ENCODE results near the gene TPCN2. TPM values are rescaled to one million over a fixed set of nuclear protein-coding genes. Genes with fewer than 3 reads are reported as not detected.
A peak's percentile ranks its signal among the peaks of the same experiment; 100 is the strongest.

The TPCN2 gene
- total RNA-seq, 2 donors from 2014 or later: 17.1 to 24.6 TPM

DNA sequence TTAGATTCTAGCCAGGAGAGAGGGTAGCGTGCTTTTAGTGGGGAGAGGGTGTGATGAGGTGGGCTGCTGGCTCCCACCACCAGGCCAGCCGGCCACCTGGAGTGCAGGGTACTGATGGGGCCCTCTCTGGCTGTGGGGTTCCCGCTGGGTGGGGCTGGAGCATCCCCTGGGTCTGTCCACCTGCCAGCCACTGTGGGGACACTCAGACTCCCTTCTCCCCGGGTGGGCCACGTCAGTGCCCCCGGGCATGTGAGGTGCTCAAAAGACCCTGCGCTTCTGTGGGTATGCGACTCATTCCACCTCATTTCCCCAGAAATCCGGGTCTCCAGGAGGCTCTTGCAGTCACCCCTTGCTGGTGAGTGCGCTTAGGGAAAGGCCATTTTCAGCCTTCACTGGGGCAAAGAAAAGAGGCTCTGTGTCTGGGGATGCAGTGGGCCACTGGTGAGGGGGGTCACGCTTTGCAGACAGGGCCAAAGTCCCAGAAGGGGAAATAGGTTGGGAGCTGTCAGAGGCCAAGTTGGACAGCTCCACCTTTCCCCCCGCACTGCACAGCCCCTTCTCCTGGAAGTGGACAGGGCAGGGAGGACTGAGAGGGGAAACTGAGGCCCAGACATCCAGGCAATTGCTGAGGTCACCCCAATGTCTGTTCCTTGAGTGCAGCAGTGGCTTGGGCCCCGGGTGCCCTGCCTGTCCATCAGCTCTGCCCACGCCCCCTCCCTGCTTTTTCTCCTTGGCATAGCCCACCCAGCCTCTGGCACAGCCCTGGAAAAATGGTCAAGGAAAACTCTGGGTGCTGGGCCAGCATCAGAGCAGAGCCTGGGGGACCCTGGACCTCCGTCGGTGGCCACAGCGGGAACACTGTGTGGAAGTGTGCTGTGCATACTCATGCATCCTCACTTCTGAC lies 53.3 kb downstream of the TPCN2 start:
- Mint-ChIP-seq H3K27ac (no peak overlapping the region), H3K9me3 (no peaks in the 10 kb centered on the region), H3K4me1 (ENCODE audit: low read depth in 2 of 2) (no peaks in the 10 kb centered on the region), H3K36me3 (no peaks in the 10 kb centered on the region), H3K4me3 (no peak overlapping the region), H3K27me3 (peaks cover 0 to 14% of the 10 kb centered on the region in 2 donors)
- DNase-seq (ENCODE audit: low spot score) (no peak), ATAC-seq (no peak)

DNA sequence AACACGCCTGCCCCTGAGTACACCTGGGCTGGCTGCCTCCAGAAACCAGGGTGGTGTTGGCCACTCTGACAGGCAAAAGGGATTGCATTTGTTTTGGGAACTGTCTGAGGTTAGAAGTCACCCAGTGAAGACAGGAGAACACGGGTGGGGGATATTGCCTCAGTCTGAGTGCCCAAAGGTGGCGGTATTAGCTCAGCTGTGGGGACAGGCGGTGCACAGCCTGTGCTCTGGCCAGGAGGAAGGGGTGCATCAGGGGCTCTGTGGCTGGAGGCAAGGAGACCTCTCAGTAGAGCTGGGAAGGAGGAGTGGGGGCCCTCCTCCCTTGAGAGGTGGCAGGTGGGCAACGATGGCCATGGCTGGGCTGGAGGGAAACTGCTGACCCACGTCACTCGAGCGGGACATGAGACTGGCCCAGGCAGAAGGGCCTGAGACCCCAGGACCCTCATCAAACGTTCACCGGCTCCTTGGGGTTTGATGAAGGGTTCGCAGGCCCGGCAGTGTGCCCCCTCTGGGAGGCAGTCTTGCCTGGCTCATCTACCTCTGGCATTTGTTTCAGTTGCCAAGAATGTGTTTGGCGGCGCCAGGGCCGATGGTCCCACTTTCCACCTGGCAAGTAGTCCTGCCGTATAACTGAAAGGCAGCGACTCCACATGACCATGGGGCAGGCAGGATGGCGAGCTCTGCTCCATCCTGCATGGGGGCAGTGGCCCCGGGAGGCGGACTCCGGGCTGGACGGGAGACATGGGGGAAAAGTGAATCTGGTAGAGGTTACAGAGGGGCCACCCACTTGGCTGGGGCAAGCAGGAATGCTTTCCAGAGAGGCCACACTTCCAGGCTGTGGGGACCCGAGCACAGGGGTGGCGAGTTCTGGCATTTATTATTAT lies 54.2 kb downstream of the TPCN2 start:
- H3K36me3 Mint-ChIP-seq: no peaks in the 10 kb centered on the region
- no peaks in the 10 kb centered on the region for H3K4me1 Mint-ChIP-seq (ENCODE audit: low read depth in 2 of 2)
- DNase-seq (ENCODE audit: low spot score) (no peak), ATAC-seq (no peak)
- no peak overlapping the region for H3K27ac Mint-ChIP-seq
- H3K9me3 Mint-ChIP-seq: no peaks in the 10 kb centered on the region
- no peak overlapping the region for H3K4me3 Mint-ChIP-seq
- peaks cover 0 to 14% of the 10 kb centered on the region in 2 donors for H3K27me3 Mint-ChIP-seq

DNA sequence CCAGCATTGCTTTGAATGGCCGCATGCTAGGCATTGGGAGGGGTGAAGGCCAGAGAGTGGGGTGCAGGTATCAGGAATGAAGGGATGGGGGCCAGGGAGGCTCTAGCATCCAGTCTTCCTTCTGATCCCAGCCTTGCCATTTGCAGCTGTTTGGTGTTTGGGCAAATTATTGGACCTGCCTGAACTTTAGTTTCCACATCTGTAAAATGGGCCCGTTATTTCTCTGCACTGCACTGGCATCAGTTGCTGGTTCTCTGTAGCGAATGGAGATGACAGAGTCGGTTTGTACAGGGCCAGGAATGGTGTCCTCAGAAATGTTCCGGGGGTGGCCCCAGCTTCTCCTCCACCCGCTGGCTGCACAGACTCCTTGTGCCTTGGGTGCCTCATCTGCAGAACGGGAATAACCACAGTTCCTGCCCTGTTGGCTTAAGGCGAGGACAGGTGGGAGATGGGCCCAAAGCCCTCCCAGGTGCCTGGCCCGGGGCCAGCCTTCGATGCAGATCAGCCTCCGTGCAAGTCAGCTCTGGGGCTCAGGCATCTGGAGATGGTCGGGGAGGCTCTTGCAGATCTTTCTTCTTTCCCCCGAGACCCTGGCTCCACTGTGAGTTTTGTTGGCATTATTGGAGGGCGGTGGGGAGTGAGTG lies 55.6 kb downstream of the TPCN2 start:
- Mint-ChIP-seq H3K27me3 (peaks cover 0 to 14% of the 10 kb centered on the region in 2 donors), H3K4me3 (no peak overlapping the region), H3K4me1 (ENCODE audit: low read depth in 2 of 2) (no peaks in the 10 kb centered on the region), H3K27ac (no peak overlapping the region), H3K36me3 (no peaks in the 10 kb centered on the region), H3K9me3 (no peaks in the 10 kb centered on the region)
- DNase-seq (ENCODE audit: low spot score) (no peak), ATAC-seq (no peak)

DNA sequence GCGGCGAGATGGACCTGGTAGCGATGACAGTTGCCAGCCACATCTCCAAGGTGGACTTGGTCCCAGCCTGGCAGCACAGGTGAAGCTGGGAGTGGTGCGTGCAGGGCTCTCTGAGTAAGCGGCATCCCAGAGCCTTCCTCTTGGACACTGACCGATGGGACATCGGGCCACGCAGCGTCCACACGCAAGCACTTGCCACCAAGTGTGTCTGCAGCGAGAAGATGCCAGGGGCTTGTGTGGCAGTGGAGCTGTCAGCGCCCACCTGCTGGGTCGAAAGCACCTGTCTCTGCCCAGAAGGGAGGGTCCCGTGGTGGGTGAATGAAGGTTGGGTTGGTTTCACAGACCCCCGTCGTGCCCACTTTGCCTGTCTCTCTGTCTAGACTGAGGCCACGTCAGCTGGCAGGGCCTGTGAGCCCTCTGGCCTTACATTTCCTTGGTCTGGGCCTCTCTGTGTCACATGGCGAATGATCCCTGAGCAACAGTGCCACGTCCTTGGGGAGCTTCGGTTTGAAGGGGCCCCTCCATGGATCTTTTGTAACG lies 56.2 kb downstream of the TPCN2 start:
- ATAC-seq (no peak), DNase-seq (ENCODE audit: low spot score) (no peak)
- Mint-ChIP-seq H3K4me3 (no peak overlapping the region), H3K27me3 (peaks cover 0 to 10% of the 10 kb centered on the region in 2 donors), H3K4me1 (ENCODE audit: low read depth in 2 of 2) (no peaks in the 10 kb centered on the region), H3K9me3 (no peaks in the 10 kb centered on the region), H3K36me3 (no peaks in the 10 kb centered on the region), H3K27ac (no peak overlapping the region)

DNA sequence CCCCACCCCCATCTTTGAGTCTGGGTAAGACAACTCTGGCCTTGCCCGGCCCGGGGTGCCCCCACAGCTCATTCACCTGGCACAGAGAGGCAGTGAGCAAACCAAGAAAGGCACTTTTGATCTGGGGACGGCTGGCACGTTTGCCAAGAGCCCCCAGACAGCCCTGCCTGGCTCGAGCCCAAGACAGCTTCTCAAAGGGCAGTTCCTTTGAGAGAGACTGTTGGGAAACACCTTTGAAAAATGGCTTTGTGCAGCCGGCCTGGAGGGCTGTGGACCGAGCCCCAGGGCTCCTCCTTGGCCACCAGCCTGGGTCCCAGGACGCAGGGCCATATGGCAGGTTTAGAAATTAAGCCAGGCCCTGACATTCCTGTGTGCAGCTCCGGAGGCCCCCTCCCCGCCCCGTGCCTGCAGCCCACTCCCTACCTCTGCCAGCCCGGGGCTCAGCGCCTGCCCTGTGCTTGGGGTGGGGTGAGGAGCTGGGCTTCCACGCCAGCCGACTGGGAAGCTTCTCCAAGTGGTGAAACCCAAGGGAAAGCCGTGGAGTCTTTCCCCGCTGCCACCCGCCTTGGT lies 56.8 kb downstream of the TPCN2 start:
- Mint-ChIP-seq H3K36me3 (no peaks in the 10 kb centered on the region), H3K27me3 (peaks cover 0 to 9% of the 10 kb centered on the region in 2 donors), H3K27ac (no peak overlapping the region), H3K4me3 (no peak overlapping the region), H3K4me1 (ENCODE audit: low read depth in 2 of 2) (no peaks in the 10 kb centered on the region), H3K9me3 (peaks cover 4% of the 10 kb centered on the region)
- DNase-seq (ENCODE audit: low spot score) (no peak), ATAC-seq (no peak)

DNA sequence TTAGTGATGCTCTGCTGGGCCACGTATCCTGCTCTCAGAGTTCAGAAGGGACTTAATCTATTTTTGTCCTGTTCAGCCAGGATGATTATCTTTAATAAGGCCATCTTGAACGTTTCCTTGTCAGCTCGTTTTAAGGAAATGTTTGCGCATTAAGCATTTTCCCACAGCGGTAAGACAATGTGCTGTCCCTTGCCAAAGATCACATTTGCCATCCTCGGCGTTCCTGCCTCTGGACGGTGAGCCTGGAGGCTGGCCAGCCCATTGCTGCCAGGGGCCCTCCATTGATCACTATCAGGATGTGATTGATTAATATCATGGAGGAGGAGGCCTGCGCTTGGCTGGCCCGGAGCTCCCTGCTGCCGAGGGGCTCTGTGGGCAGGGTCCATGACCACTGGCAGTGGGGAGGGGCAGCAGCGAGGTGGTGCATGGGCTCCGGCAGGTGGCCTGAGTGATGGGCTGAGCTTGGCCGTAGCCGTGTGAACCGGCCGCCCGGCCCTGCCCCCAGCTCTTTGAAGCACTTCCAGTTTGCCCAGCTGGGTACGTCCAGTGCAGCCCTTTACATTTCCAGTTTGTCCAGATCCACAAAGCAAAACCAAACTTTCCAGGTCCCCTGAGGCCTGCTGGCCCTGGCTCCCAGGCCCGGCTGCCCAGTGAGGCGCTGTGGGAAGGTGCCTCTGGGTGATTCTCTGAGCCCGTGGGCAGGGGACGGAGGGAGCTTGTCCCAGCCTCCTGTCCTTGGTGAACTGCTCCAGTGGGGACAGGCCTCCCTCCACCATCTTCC lies 57.5 kb downstream of the TPCN2 start:
- no peak overlapping the region for H3K27ac Mint-ChIP-seq

DNA sequence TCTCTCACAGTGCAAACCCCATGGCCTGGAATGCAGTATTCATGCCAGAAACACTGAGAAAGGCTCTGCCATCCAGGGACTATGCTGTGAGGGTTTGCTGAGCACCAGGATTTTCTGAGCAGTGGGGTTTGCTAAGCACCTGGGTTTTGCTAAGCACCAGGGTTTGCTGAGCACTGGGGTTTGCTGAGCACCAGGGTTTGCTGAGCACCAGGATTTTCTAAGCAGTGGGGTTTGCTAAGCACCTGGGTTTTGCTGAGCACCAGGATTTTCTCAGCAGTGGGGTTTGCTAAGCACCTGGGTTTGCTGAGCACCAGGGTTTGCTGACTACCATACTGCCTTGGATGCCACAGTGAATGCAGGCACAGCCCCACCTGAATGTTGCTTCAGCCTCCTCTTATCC lies 58.7 kb downstream of the TPCN2 start:
- ATAC-seq (no peak), DNase-seq (ENCODE audit: low spot score) (no peak)
- H3K4me3 Mint-ChIP-seq: no peak overlapping the region
- H3K27ac Mint-ChIP-seq: no peak overlapping the region
- no peaks in the 10 kb centered on the region for H3K4me1 Mint-ChIP-seq (ENCODE audit: low read depth in 2 of 2)
- no peaks in the 10 kb centered on the region for H3K36me3 Mint-ChIP-seq
- peaks cover 6% of the 10 kb centered on the region for H3K9me3 Mint-ChIP-seq
- peaks cover 0 to 8% of the 10 kb centered on the region in 2 donors for H3K27me3 Mint-ChIP-seq

More for the DNA sequence above, 57.5 kb downstream of the TPCN2 start:
- no peak for DNase-seq (ENCODE audit: low spot score)
- Mint-ChIP-seq H3K27me3 (peaks cover 0 to 9% of the 10 kb centered on the region in 2 donors), H3K36me3 (no peaks in the 10 kb centered on the region), H3K4me1 (ENCODE audit: low read depth in 2 of 2) (no peaks in the 10 kb centered on the region), H3K4me3 (no peak overlapping the region), H3K9me3 (peaks cover 6% of the 10 kb centered on the region)
- peak in 1 of 2 donors; percentile 48 for ATAC-seq

DNA sequence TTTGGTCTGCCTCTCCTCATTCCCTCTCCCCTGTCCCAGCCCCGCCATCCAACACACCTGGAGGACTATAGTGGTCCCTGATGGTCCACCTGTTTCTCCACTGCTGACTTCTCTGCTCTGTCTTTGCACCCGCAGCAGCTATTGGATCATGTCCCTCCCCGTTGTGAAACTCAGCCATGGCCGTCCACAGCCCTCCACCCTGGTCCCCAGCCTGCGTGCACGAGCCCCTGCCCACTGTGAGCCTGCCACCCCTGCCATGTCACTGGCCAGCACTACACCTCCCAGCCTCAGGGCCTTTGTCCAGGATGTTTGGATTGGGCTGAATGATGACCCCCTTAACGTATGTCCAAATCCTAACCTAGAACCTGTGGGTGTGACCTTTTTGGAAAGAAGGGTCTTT lies 59.3 kb downstream of the TPCN2 start:
- DNase-seq (ENCODE audit: low spot score): no peak
- Mint-ChIP-seq H3K27ac (no peak overlapping the region), H3K4me3 (no peak overlapping the region), H3K9me3 (peaks cover 6% of the 10 kb centered on the region), H3K4me1 (ENCODE audit: low read depth in 2 of 2) (no peaks in the 10 kb centered on the region), H3K36me3 (no peaks in the 10 kb centered on the region), H3K27me3 (peaks cover 0 to 4% of the 10 kb centered on the region in 2 donors)
- no peak for ATAC-seq

DNA sequence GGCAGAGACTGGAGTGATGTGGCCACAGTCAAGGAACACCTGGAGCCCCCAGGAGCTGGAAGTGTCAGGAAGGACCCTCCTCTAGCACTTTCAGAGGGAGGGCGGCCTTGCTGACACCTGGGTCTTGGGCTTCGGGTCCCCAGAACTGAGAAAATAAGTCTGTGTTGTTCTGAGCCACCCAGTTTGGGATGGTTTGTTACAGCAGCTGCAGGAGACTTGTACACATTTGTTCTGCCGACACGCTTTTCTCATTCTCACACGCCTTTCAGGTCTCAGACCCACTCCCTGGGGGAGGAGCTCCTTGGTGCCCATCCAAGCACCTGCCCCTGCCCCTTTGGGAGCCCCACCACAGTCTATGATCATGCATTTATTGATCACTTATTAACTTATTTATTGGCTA lies 59.8 kb downstream of the TPCN2 start:
- no peaks in the 10 kb centered on the region for H3K4me1 Mint-ChIP-seq (ENCODE audit: low read depth in 2 of 2)
- no peak overlapping the region for H3K27ac Mint-ChIP-seq
- H3K4me3 Mint-ChIP-seq: no peak overlapping the region
- peaks cover 6% of the 10 kb centered on the region for H3K9me3 Mint-ChIP-seq
- no peaks in the 10 kb centered on the region for H3K36me3 Mint-ChIP-seq
- H3K27me3 Mint-ChIP-seq: peaks cover 0 to 2% of the 10 kb centered on the region in 2 donors
- ATAC-seq (no peak), DNase-seq (ENCODE audit: low spot score) (no peak)

DNA sequence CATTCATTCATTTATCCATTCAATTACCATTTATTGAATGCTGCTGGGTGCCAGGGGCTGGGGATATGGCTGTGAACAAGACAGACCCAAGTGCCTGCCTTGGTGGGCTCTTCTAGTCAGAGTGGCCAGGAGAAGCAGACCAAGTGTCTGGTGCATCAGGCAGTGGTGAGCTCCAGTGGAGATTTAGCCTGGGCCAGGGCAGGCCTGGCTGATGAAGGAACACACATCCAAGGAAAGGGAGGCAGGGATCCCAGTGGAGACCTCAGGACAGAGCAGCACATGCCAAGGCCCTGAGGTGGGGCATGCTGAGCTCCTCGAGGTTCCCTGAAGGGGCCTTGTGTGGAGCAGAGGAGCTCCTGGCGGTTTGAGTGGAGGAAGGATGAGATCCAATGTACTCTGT lies 60.4 kb downstream of the TPCN2 start:
- Mint-ChIP-seq H3K27me3 (peaks cover 0 to 5% of the 10 kb centered on the region in 2 donors), H3K9me3 (peaks cover 6% of the 10 kb centered on the region), H3K27ac (no peak overlapping the region), H3K4me1 (ENCODE audit: low read depth in 2 of 2) (no peaks in the 10 kb centered on the region), H3K4me3 (no peak overlapping the region), H3K36me3 (no peaks in the 10 kb centered on the region)
- ATAC-seq: no peak
- DNase-seq (ENCODE audit: low spot score): no peak

DNA sequence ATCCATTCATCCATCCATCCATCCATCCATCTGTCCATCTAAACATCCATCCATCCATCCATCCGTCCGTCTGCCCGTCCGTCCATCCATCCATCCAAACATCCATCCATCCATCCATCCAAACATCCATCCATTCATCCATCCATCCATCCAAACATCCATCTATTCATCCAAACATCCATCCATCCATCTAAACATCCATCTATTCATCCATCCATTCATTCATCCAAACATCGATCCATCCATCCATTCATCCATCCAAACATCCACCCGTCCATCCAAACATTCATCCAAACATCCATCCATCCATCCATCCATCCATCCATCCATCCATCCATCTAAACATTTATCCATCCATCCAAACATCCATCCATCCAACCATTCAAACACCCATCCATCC lies 61.7 kb downstream of the TPCN2 start:
- Mint-ChIP-seq H3K36me3 (no peaks in the 10 kb centered on the region), H3K9me3 (peaks cover 6% of the 10 kb centered on the region), H3K27ac (no peak overlapping the region), H3K4me3 (no peak overlapping the region), H3K27me3 (peaks cover 0 to 5% of the 10 kb centered on the region in 2 donors), H3K4me1 (ENCODE audit: low read depth in 2 of 2) (no peaks in the 10 kb centered on the region)
- DNase-seq (ENCODE audit: low spot score) (no peak), ATAC-seq (no peak)

DNA sequence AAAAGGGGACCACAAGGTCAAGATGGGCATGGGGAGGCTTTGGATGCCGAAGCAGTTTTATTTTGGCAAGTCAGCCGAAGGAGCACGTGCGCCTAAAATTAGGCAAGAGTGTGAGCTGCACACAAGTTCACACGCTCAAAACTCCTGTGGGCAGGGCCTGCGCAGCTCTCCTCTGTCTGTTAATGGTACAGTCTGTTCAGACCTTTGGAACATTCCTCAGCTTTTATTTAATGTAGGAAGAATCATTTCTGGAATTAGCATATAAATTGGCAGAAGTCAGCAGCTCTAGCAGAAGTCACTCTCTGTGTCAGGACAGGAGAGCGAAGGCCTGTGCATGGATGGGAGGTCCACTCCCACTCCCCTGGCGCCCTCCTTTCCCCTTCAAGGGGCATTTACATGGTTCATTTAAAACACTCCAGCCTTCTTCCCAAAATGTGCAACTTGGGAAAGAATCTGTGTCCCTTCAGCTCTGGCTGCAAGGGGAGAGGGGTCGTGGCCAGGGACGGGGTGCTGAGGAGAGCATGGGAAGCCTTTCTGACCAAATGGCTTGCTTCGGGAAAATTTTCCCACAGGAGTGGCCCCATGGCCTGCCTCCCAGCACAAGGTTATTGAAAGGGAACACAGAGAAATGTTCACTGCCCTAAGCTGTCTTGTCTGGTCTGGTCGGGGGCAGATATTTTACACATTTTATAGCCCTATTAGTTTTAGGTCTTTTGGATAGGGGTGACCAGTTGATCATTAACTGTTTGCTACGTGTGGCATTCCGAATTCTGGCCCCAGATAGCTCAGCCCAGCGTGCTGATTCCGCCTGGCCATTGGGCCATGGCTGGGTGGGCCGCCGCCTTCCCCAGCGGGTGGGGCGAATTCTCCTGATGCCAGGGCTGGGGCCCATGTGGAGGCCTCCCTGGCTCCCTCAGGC lies 63.2 kb downstream of the TPCN2 start:
- H3K4me1 Mint-ChIP-seq (ENCODE audit: low read depth in 2 of 2): no peaks in the 10 kb centered on the region
- H3K36me3 Mint-ChIP-seq: no peaks in the 10 kb centered on the region
- H3K9me3 Mint-ChIP-seq: peaks cover 6% of the 10 kb centered on the region
- DNase-seq (ENCODE audit: low spot score) (no peak), ATAC-seq (no peak)
- H3K27ac Mint-ChIP-seq: no peak overlapping the region
- H3K4me3 Mint-ChIP-seq: no peak overlapping the region
- H3K27me3 Mint-ChIP-seq: peaks cover 0 to 5% of the 10 kb centered on the region in 2 donors
